Kidney capillary endothelial cell (primary cell): ENCODE measurements around the gene GPRIN1.
"Not testable (repeated sequence)": the region's sequence is repeated elsewhere in the genome, so short reads cannot be mapped to it uniquely, and the experiment has no call there.

Experiments used
- DNase-seq: peaks from one replicate; pipeline ENCODE4 v3.0.0-alpha.2; 2018; ENCODE audit warnings: low spot score

Gene GPRIN1

DNA sequence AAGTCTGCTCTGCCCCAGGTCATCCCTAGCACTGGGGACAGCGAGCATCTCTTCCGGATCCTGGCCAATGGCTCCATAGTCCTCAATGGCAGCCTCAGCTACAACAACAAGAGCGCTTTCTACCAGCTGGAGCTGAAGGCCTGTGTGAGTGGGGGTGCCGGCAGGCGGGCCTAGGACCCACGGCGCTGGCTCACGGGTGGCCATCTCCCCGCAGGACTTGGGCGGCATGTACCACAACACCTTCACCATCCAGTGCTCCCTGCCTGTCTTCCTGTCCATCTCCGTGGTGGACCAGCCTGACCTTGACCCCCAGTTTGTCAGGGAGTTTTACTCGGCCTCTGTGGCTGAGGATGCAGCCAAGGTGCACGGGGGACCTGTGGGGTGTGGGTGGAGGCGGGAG lies 34.9 kb downstream of the GPRIN1 start:
- no peak for DNase-seq

DNA sequence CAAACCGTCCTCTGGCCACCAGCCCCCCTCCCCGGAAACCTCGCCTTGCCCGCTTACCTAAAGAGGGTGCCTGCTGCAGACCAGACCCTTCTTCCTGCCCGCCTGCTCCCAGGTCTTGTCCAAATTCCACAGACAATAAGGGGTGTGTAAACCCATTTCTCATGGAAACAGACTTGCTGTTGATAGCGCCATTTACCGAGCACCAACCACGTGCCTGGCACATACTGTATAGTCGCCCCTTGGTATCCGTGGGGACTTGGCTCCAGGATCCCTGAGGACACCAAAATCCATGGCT lies 35.7 kb downstream of the GPRIN1 start:
- no peak for DNase-seq

DNA sequence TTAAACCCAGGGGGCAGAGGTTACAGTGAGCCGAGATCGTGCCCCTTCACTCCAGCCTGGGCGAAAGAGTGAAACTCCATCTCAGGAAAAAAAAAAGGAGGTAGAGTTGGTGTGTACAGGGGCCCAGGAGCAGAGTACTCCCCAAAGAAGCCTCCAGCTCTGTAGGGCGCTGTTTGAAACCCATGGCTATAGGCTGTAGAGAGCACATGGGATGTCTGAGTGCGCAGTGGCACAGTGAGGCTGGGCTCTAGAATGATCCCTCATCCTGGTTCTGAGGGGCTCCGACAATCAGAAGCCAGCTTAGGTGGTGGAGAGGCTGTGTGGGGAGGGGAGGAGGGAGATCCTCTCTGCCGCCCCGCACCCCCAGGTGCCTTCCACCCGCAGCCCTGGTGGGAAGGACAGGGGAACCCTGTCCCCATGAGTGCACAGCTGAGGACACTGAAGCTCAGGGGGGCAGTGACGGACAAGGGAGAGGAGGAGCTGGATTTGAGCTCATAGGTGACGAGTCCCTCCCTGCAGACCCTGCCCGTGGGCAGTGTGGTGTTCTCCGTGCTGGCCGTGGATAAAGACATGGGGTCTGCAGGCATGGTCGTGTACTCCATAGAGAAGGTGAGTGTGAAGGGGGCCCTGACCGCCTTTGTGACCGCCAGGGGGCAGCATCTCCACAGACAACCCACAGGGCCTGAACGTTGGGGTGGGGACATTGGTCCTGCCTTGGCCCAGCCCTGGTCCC lies 36.2 kb downstream of the GPRIN1 start:
- DNase-seq = peak; percentile 58

DNA sequence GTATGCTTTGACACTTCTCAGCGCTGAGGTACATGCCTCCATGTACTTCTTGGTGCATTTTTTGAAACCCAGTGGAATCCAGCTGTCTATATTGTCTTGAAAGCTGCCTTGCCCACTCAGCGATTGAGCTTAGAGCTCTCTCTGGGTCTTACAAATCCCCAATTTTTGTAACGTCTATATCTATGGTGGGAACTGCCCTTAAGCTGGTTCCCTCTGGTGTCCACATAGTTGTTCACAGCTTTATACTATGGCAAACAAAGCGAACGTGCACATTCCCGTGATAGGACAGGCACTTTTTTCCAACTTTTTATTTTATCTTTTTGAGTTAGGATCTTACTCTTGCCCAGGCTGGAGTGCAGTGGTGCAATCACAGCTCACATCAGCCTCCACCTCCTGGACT lies 39.9 kb downstream of the GPRIN1 start:
- DNase-seq = no peak

DNA sequence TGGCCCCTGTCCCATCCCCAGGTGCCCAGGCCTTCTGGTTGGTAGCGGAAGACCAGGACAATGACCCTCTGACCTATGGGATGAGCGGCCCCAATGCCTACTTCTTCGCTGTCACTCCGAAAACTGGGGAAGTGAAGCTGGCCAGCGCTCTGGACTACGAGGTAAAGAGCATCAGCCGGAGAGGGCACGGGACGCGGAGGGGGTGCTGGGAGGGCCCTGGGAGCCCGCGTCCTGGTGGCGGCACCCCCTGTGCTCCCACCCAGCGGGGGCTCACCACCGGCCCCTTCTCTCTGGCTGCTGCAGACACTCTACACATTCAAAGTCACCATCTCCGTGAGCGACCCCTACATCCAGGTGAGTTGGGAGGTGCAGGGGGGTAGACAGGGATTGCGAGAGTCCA lies 41.3 kb downstream of the GPRIN1 start:
- no peak for DNase-seq

DNA sequence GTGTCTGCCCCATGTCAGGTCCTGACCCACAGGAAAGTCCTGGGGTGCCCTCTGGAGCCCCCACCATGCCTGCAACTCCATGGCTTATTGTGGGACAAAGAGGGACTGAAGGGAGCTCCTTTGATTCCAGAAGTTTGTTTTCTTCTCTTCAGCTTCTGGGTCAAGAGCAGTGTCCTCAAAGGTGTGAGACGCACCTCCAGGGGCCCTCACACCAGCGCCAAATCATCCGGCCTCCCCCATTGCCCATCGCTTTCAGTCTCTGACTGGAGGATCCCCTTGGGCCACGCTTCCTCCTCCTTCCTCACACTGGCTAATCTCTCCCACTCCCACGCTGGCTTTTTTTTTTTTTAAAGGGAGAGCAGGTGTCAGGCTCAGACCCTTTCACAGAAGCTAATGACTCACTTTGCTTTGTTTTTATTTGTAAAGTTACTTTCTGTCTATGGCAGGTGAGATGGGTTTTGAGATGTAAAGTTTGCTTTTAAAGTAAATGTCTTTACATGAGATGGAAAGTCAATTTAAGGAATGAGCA lies 44.1 kb downstream of the GPRIN1 start:
- DNase-seq = no peak

DNA sequence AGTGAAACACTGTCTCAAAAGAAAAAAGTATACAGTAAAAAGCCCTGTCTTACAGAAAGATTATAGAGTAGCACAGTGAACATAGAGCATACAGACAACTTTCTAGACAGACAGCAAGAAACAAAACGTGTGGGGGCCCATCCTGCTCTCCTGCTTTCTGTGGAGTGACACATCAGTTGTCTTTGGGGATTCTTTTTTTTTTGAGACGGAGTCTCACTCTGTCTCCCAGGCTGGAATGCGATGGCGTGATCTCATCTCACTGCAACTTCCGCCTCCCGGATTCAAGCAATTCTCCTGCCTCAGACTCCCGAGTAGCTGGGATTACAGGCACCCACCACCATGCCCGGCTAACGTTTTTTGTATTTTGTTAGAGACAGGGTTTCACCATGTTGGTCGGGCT lies 46.0 kb downstream of the GPRIN1 start:
- DNase-seq = no peak

DNA sequence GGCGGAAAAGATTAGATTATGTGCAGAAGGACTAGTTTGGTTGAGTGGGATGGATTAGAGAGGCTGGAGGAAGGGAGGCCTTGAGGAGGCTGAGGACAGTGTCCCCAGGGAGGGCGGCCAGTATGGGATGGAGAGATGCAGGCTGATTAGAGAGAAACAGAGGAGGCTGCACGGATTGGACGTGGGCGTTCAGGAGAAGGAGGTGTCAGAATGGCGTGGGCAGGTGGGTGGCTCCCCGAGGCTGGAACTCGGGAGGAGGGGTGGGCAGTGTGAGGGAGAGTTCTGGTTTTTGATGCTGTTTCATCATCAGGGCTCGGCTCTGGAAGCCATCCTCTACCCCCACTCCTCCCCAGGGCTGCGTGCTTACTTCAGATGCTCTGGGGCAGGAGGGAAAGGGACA lies 47.8 kb downstream of the GPRIN1 start:
- DNase-seq = no peak

DNA sequence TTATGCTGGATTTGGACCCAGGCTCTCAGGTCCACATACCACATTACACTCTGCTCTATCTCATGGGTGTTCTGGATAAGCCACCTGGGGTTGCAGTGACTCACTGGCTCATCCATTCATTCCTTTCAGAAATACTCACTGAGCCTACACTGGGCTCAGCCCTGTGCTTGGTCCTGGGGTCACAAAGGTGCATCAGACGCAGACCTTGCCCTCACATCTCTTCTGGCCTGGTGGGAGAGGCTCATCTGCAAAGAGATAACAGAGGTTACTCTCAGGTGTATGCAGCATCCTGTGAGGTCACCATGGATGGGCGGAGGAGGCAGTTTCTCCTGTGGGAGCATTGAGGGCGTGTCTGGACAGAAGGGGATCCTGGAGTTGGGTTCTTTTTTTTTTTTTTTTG lies 48.7 kb downstream of the GPRIN1 start:
- no peak for DNase-seq

DNA sequence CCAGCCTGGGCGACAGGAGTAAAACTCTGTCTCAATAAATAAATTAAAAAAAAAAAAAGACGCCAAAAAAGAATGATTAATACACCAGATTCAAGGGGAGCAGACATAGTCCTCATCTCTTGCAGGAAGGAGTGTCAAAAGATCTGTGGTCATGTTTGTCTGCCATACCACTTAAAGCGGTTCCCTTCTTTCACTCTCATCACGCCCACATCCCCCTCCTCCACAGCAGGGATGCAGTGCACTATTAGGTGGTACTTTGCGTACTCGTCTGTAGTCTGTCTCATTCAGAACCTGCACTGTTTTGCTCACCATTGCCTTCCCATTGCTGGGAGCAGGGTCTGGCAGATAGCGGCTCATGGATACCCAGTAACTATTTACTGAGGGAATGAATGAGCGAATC lies 49.6 kb downstream of the GPRIN1 start:
- DNase-seq = no peak

DNA sequence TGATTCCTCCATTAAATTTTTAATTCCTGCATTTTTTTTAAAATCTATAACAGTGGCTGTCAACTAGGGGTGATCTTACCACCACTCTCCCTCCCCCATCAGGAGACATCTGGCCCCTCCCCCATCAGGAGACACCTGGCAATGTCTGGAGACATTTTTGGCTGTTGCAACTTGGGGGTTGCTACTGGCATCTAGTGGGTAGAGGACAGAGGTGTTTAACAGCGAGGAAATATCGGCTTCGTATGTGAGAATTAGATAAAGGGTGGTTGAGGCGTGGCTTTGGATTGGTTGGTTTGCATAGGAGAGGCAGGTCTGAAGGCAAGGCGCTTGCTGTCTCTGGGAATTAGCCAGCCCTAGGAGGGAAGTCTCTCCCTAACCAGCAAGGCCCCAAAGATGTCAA lies 50.3 kb downstream of the GPRIN1 start:
- DNase-seq = no peak

DNA sequence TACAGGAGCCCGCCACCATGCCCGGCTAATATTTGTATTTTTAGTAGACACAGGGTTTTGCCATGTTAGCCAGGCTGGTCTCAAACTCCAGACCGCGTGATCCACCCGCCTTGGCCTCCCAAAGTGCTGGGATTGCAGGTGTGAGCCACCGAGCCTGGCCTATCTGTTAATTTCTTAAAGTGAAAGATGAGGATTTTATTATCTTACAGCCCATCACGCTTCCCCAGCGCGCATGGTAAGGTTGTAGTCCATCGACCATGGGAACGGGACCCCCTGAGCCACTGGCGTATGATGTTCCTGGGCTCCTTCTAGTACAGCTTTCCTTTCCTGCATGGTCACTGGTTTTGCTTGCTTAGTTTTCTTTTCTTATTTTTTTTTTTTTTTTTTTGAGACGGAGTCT lies 52.1 kb downstream of the GPRIN1 start:
- DNase-seq = no peak

DNA sequence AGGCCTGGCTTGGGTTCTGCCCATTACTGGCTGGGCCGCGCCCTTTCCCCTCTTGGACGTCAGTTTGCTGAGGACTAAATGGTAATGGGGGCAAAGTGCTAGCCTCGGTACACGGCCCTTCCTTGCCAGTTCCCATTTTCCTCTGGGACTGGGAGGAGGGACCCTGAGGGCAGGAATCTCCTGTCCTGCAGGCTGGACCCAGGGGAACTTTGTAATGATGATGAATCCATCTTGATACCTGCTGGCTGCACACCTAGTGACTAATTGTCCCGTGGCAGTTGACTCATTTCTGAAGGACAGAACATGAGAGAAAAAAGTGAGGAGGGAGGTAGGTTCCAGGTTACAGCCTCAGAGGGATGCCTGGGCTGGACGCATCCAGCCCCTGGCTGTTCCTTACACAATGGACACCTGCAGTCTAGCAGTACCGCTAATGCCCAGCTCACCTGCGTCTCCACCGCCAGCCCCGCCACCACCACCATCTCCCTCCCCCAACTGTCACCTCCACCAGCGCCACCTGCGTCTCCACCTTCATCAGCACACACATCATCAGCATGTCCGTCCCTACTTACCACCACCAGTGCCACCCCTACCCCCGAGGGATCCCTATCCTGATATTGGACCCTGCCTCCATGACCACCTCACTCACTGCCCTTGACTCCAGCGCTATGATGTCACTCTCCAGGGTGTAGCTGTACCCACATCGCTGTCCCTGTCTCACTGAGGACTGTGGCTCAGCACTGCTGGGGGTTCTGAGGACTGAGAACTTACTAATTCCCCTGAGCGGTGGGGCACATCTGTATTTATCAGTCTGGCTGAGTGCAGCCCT lies 56.5 kb downstream of the GPRIN1 start:
- no peak for DNase-seq

DNA sequence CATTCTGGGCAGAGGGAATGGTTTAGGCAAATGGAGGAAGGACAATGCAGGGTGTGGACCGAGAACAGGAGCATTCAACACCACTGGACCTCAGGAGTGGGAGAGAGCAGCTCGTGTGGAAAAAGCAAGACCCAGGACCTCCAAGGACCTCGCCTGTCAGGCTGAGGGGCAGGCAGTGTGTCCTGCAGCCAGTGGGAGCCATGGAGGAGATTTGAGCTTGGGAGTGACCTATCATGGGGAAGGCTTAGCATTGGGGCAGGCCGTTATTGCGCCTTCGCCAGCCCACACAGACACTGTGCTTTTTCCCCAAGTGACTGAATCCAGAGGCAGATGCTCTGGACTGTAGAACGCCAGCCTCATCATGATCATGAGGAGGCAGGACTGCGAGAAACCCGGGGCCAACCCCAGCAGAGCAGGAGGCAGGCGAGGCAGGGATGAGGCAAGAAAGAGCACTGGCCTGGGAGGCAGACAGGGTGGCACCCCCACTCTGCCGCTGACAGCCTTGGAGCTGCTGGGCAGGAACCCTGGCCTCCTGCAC lies 57.6 kb downstream of the GPRIN1 start:
- no peak for DNase-seq

DNA sequence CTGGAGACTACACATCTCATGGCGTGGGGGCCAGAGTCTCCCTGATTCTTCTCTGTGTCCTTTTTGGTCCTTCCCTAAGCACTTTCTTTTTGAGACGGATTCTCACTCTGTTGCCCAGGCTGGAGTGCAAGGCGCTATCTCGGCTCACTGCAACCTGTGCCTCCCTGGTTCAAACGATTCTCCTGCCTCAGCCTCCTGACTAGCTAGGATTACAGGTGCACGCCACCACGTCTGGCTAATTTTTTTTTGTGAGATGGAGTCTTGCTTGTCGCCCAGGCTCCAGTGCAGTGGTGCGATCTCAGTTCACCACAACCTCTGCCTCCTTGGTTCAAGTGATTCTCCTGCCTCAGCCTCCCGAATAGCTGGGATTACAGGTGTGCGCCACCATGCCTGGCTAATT lies 59.0 kb downstream of the GPRIN1 start:
- not testable (repeated sequence) for DNase-seq

DNA sequence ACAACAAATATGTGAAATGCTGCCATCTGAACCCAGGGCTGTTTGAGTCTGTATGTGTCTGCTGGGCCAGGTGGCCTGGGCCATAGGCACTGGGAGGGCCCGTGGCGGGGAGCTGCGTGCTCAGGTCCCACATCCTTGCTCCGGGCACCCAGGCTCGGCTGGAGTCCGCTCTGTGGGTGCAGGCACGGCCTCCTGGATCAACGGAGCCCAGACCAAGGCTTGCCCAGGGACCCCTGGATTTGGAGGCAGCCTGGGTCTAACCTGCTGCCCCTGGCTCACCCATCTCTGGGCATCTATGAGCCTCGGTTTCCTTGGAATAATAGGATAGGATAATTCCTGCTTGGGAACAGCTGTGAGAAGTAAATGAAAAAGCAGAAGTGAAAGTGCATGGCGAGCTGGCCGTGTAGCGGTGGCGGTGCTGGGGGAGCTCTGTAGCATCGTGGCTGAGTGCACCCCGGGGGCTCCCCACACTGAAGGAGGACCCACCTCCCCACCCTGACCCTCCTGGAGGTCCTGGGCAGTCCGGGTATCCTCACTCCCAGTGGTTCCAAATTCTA lies 59.6 kb downstream of the GPRIN1 start:
- DNase-seq = no peak

DNA sequence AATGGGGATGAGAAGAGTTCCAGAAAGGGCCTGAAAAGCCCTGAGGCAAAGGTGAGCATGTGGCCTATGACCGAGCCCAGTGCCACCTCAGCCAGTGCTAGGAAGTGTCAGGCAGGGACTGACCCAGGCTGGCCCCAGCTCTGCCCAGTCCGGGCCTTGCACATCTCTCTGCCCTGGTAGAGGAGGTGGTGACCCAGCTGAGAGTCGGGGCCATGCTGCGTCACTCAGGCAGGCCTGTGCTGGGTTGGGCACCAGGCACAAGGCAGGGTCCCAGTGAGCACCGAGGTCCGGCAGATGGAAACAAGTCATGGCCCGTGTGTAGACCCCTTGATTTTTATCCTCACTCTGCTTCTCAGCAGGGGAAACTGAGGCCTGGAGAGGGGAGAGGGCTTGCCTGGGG lies 60.1 kb downstream of the GPRIN1 start:
- no peak for DNase-seq

DNA sequence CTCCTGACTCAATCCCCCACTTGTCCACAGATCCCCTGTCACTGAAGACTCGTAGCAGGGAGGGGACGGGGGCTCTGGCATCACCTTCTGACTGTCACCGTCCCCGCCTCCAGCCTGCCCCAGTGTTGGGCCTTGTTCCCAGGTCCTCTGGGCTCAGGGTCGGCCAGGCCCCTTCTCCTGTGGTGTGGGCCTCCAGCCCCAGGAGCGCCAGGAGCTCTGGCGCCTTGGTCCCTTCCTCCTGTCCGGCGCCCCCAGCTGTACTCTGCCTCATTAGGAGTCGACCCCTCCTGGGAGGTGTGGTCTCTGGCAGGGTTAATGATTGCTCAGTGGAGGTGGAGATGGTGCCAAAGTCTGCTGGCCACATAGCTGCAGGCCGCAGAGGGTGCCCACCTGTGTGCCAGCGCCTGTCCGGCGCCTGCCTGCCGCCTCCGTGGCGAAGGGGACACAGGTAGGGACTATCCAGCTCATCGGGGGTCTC lies 61.0 kb downstream of the GPRIN1 start, which contains the start of gene CDHR2:
CDHR2 (plus strand) TSS at position 376 of the 478 bp plus-strand sequence. CDS start 16,011 bp downstream, outside the sequence.
- DNase-seq = no peak

DNA sequence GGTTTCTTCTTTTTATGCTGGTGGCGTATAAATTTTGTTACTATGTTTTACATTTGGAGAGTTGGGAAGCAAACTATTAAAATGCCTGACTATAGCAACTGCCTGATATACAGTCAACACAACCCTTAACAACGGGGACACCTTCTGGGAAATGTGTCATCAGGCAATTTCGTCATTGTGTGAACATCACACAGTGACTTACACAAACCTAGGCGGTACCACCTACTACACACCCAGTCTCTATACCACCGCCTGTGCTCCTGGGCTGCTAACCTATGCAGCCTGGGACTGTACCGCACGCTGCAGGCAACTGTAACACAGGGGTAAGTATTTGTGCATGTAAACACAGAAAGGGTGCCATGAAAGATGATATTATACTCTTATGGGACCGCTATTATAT lies 62.2 kb downstream of the GPRIN1 start:
- no peak for DNase-seq
